HepG2 (cell line): ENCODE data around the gene MYRIP. TPM values are rescaled to one million over a fixed set of nuclear protein-coding genes. Genes with fewer than 3 reads are reported as not detected.

Experiments
- CSRNP1 ChIP-seq: sonication (generic); formaldehyde crosslinking; IDR thresholded peaks from 2 replicates; pipeline ENCODE4 v1.8.1; 2023; ENCODE audit warnings: mild to moderate bottlenecking, missing genetic modification reagents
- DRAP1 ChIP-seq: IDR thresholded peaks from 2 replicates; pipeline ENCODE4 v1.6.1; 2016; ENCODE audit warnings: missing genetic modification reagents, missing compliant biosample characterization
- HNF4G ChIP-seq, 2 experiments: sonication (generic) in 1 of 2; formaldehyde crosslinking in 1 of 2; IDR thresholded peaks; 2 replicates each; pipeline versions ENCODE4 v1.4.0 to v1.6.1; 2011 to 2020; ENCODE audit warnings: borderline replicate concordance in 2 of 2, low read depth in 2 of 2, mild to moderate bottlenecking in 2 of 2, low read length in 1 of 2, missing genetic modification reagents in 1 of 2, moderate library complexity in 1 of 2
- IRF9 ChIP-seq: sonication (generic); formaldehyde crosslinking; IDR thresholded peaks from 2 replicates; pipeline ENCODE4 v1.8.0; 2022; ENCODE audit warnings: missing genetic modification reagents, mild to moderate bottlenecking, borderline replicate concordance
- LBX2 ChIP-seq: sonication (generic); formaldehyde crosslinking; IDR thresholded peaks from 2 replicates; pipeline ENCODE4 v1.5.0; 2020; ENCODE audit warnings: missing genetic modification reagents, mild to moderate bottlenecking, borderline replicate concordance
- NFIC ChIP-seq: IDR thresholded peaks from 2 replicates; pipeline ENCODE4 v1.6.1; 2012; ENCODE audit warnings: mild to moderate bottlenecking, low read length, inconsistent platforms
- PHF8 ChIP-seq: sonication (generic); formaldehyde crosslinking; IDR thresholded peaks from 2 replicates; pipeline ENCODE4 v1.5.0; 2020; ENCODE audit warnings: missing genetic modification reagents
- PREB ChIP-seq: sonication (generic); formaldehyde crosslinking; IDR thresholded peaks from 2 replicates; pipeline ENCODE4 v1.4.0; 2020; ENCODE audit warnings: missing genetic modification reagents
- RBAK ChIP-seq: sonication (generic); formaldehyde crosslinking; IDR thresholded peaks from 2 replicates; pipeline ENCODE4 v1.5.1; 2020; ENCODE audit warnings: mild to moderate bottlenecking, missing genetic modification reagents
- SRY ChIP-seq: sonication (generic); formaldehyde crosslinking; IDR thresholded peaks from 2 replicates; pipeline ENCODE4 v1.8.0; 2022; ENCODE audit warnings: mild to moderate bottlenecking, missing genetic modification reagents
- SYNCRIP ChIP-seq: fragments of 200-400 bp; formaldehyde crosslinking; IDR thresholded peaks from 2 replicates; pipeline ENCODE4 v1.6.1; 2018; ENCODE audit warnings: mild to moderate bottlenecking, low read depth, low read length; ENCODE audit not compliant: insufficient read depth
- ZNF225 ChIP-seq: sonication (generic); formaldehyde crosslinking; IDR thresholded peaks from 2 replicates; pipeline ENCODE4 v1.4.0; 2020; ENCODE audit warnings: mild to moderate bottlenecking, missing genetic modification reagents
- ZNF3 ChIP-seq: IDR thresholded peaks from 2 replicates; pipeline ENCODE4 v1.7.0; 2017; ENCODE audit warnings: inconsistent platforms
- ZNF431 ChIP-seq: sonication (generic); formaldehyde crosslinking; IDR thresholded peaks from 2 replicates; pipeline ENCODE4 v1.9.0; 2022; ENCODE audit warnings: missing genetic modification reagents, low read depth, mild to moderate bottlenecking, borderline replicate concordance
- ZNF607 ChIP-seq: sonication (generic); formaldehyde crosslinking; IDR thresholded peaks from 2 replicates; pipeline ENCODE4 v1.5.1; 2020; ENCODE audit warnings: missing genetic modification reagents, mild to moderate bottlenecking, borderline replicate concordance
- ZNF616 ChIP-seq: sonication (generic); formaldehyde crosslinking; IDR thresholded peaks from 2 replicates; pipeline ENCODE4 v1.5.0; 2020; ENCODE audit warnings: low read depth, mild to moderate bottlenecking, missing genetic modification reagents
- ZNF724P ChIP-seq: sonication (generic); formaldehyde crosslinking; IDR thresholded peaks from 2 replicates; pipeline ENCODE4 v1.8.0; 2022; ENCODE audit warnings: missing genetic modification reagents, borderline replicate concordance
- polyA plus RNA-seq, 8 experiments: library from polyadenylated mRNA; depleted of rRNA in 3 of 8; stranded (reverse) in 7 of 8; unstranded in 1 of 8; fragments of >200 nt; fragmentation: Illumina TruSeq in 4 of 8; extraction: Trizol in 4 of 8; gene quantifications; 2 replicates each; pipeline versions ENCODE4 v1.2.1 to v1.2.3, GENCODE V29; 2011 to 2016; ENCODE audit warnings: low read depth in 4 of 8, missing spikeins in 1 of 8, mixed read lengths in 1 of 8; ENCODE audit not compliant: insufficient read depth in 1 of 8
- total RNA-seq, 5 experiments: library from RNA; depleted of rRNA; stranded (reverse); fragments of >200 nt; fragmentation: Illumina TruSeq; extraction: Trizol; gene quantifications; 2 replicates each; pipeline ENCODE4 v1.2.3, GENCODE V29; 2016; ENCODE audit warnings: low read depth in 1 of 5
- TF ChIP-seq, protein P1 (sequence below): IDR thresholded peaks from 2 replicates; pipeline ENCODE4 v1.6.1; 2016; ENCODE audit warnings: mild to moderate bottlenecking
- TF ChIP-seq, protein P2 (sequence below): sonication (generic); formaldehyde crosslinking; IDR thresholded peaks from 2 replicates; pipeline ENCODE4 v1.8.0; 2022; ENCODE audit warnings: mild to moderate bottlenecking, missing genetic modification reagents, moderate library complexity

The MYRIP gene
- total and polyA plus RNA-seq, 2 of the 13 experiments (the other 11 are each of a cell fraction or from before 2014, with no cell fraction given), result 0.64 to 0.84 TPM

DNA sequence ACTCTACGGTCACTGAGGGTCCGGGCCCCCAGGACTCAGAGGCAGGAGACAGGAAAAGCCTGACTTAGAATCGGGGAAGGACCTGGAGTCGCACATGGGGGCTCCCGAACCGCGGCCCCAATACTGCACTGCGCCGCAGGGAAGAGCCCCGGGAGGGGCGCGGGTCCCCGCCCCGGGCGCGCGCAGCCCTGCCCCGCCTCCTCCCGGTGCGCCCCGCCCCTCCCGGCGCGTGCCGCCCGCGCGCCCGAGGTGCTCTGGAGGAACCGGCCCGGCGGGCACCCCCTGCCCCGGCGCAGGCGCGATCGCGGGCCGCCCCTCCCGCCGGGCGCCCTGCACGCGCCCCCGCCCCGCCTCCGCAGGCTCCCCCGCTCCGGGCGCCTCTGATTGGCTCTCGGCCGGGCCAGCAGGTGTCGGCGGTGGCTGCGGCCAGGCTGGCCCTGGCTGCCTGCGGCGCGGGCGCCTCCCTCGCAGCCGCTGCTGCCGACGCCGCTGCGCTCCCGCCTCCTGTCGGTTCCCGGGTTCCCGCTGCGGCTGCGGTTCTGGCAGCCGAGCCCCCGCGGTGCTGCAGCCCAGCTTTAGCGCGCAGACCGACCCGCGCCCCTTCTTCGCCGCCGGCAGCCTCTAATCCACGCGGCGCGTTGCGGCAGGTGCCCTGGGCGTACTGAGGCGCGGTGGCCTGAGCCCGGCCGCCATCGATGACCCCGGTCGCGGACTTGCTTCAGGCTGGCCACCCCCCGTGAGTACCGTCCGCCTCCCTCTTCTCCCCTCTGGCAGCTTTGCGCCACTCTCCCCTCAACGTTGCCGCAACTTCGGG is at the start of gene MYRIP (continued):
- 0 out of 2 replicates have a peak, but pooled peaks have one; percentile 59 for TF ChIP-seq ZNF616 (CRISPR knock-in tag)
- TF ChIP-seq, protein P1, sequence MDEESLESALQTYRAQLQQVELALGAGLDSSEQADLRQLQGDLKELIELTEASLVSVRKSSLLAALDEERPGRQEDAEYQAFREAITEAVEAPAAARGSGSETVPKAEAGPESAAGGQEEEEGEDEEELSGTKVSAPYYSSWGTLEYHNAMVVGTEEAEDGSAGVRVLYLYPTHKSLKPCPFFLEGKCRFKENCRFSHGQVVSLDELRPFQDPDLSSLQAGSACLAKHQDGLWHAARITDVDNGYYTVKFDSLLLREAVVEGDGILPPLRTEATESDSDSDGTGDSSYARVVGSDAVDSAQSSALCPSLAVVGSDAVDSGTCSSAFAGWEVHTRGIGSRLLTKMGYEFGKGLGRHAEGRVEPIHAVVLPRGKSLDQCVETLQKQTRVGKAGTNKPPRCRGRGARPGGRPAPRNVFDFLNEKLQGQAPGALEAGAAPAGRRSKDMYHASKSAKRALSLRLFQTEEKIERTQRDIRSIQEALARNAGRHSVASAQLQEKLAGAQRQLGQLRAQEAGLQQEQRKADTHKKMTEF, result no peak
- 0 out of 2 replicates have a peak, but pooled peaks have one; percentile 29 for TF ChIP-seq SRY (CRISPR knock-in tag)
- 0 out of 2 replicates have a peak, but pooled peaks have one; percentile 6 for TF ChIP-seq ZNF3 (CRISPR knock-in tag)
- TF ChIP-seq NFIC, result no peak
- TF ChIP-seq ZNF225 (CRISPR knock-in tag), result 0 out of 2 replicates have a peak, but pooled peaks have one; percentile 50
- TF ChIP-seq, protein P2, sequence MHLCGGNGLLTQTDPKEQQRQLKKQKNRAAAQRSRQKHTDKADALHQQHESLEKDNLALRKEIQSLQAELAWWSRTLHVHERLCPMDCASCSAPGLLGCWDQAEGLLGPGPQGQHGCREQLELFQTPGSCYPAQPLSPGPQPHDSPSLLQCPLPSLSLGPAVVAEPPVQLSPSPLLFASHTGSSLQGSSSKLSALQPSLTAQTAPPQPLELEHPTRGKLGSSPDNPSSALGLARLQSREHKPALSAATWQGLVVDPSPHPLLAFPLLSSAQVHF, result peak; percentile 35; the same call in 1 of the 2 replicates
- TF ChIP-seq PHF8 (CRISPR knock-in tag), result 0 out of 2 replicates have a peak, but pooled peaks have one; percentile 32
- peak; percentile 58; the same call in 1 of the 2 replicates for TF ChIP-seq ZNF607 (CRISPR knock-in tag)
- 0 out of 2 replicates have a peak, but pooled peaks have one; percentile 36 for TF ChIP-seq CSRNP1 (CRISPR knock-in tag)
- TF ChIP-seq DRAP1 (CRISPR knock-in tag), result no peak
- no peak for TF ChIP-seq SYNCRIP
- TF ChIP-seq IRF9 (CRISPR knock-in tag), result peak; percentile 31; the same call in 1 of the 2 replicates
- TF ChIP-seq ZNF431, result peak; percentile 58; the same call in 1 of the 2 replicates
- no peak for TF ChIP-seq PREB (CRISPR knock-in tag)
- no peak for TF ChIP-seq HNF4G (IDR thresholded peaks at IDR 0.05; ENCODE audit: borderline replicate concordance, low read depth, low read length)
- TF ChIP-seq HNF4G (CRISPR knock-in tag; IDR thresholded peaks at IDR 0.05; ENCODE audit: borderline replicate concordance, low read depth), result peak; percentile 29; the same call in 1 of the 2 replicates
- TF ChIP-seq LBX2, result 0 out of 2 replicates have a peak, but pooled peaks have one; percentile 57
- TF ChIP-seq ZNF724P (CRISPR knock-in tag), result 0 out of 2 replicates have a peak, but pooled peaks have one; percentile 46
- no peak for TF ChIP-seq RBAK (CRISPR knock-in tag)
